Endothelial cell of umbilical vein (primary cell): Measurements from ENCODE around the gene VSTM4. TPM values are rescaled to one million over a fixed set of nuclear protein-coding genes. Genes with fewer than 3 reads are reported as not detected.

Experiments
- BruUV-seq: library from RNA; stranded (reverse); fragments of 400-500 nt; replicated peaks from 2 replicates; lab custom pipeline; 2021; lab: Mats Ljungman, UMichigan
- CTCF ChIA-PET: fragments of 300-600, 350-600 bp; sonication (Branson Sonifier 250); formaldehyde crosslinking; loops from one replicate; lab custom pipeline; 2021; ENCODE audit warnings: antibody characterized with exemption, inconsistent platforms; lab: Charles Lee
- POLR2A ChIA-PET: fragments of 300-600, 350-600 bp; sonication (Branson Sonifier 250); formaldehyde crosslinking; loops from one replicate; lab custom pipeline; 2021; ENCODE audit warnings: antibody characterized with exemption, inconsistent platforms; lab: Charles Lee
- DNase-seq: peaks from one replicate; pipeline ENCODE4 v3.0.0-alpha.2; 2011; ENCODE audit warnings: low read depth, low spot score
- FAIRE-seq: peaks from 2 replicates; lab custom pipeline; 2011; peaks lifted over from hg19 to GRCh38; lab: Jason Lieb, UNC
- H2AFZ ChIP-seq: 2 replicates; pipeline ENCODE4 v1.6.0; 2012; ENCODE audit warnings: low read depth, low read length, control low read depth, inconsistent platforms
- H3K27ac ChIP-seq: 2 replicates; pipeline ENCODE4 v1.5.1; 2011; ENCODE audit warnings: low read depth, mild to moderate bottlenecking, control low read depth, low read length, moderate library complexity; ENCODE audit not compliant: insufficient read depth
- H3K27me3 ChIP-seq, 2 experiments: 2 replicates each; pipeline versions ENCODE4 v1.6.0 to v1.6.1; 2011; ENCODE audit warnings: low read length in 2 of 2, mixed read lengths in 1 of 2; ENCODE audit not compliant: control insufficient read depth in 2 of 2, insufficient read depth in 2 of 2
- H3K36me3 ChIP-seq, 2 experiments: 2 replicates in 1 of 2; 3 replicates in 1 of 2; pipeline ENCODE4 v1.5.1; 2011; ENCODE audit warnings: low read length in 2 of 2, mild to moderate bottlenecking in 1 of 2, moderate library complexity in 1 of 2; ENCODE audit not compliant: control insufficient read depth in 2 of 2, insufficient read depth in 2 of 2; ENCODE audit errors: extremely low read depth in 1 of 2
- H3K4me1 ChIP-seq: 3 replicates; pipeline ENCODE4 v1.5.1; 2011; ENCODE audit warnings: mild to moderate bottlenecking, low read length; ENCODE audit not compliant: control insufficient read depth, insufficient read depth; ENCODE audit errors: extremely low read depth
- H3K4me2 ChIP-seq: 2 replicates; pipeline ENCODE4 v1.6.1; 2011; ENCODE audit warnings: low read length, control low read depth, mixed read lengths; ENCODE audit not compliant: insufficient read depth
- H3K4me3 ChIP-seq, 3 experiments: fragments of 200-600 bp in 1 of 3; sonication (generic), shearing (Covaris generic) in 1 of 3; replicated peaks in 1 of 3; 2 replicates each; pipeline ENCODE4 v1.5.1; 2011 to 2016; ENCODE audit warnings: control low read depth in 3 of 3, low read length in 3 of 3, mild to moderate bottlenecking in 2 of 3, inconsistent platforms in 1 of 3, low read depth in 1 of 3, moderate library complexity in 1 of 3; ENCODE audit not compliant: insufficient read depth in 1 of 3
- H3K79me2 ChIP-seq: 2 replicates; pipeline ENCODE4 v1.6.0; 2012; ENCODE audit warnings: low read length, inconsistent platforms; ENCODE audit not compliant: control insufficient read depth, insufficient read depth
- H3K9ac ChIP-seq: replicated peaks from 2 replicates; pipeline ENCODE3; 2011; ENCODE audit warnings: low read length, control low read depth; ENCODE audit not compliant: insufficient read depth; ENCODE audit errors: extremely low read depth
- H3K9me1 ChIP-seq: replicated peaks from 3 replicates; pipeline ENCODE4 v1.6.0; 2011; ENCODE audit warnings: mild to moderate bottlenecking, low read length; ENCODE audit not compliant: control insufficient read depth, insufficient read depth; ENCODE audit errors: extremely low read depth
- H3K9me3 ChIP-seq: replicated peaks from 2 replicates; pipeline ENCODE4 v1.5.1; 2012; ENCODE audit warnings: low read length, inconsistent platforms; ENCODE audit not compliant: control insufficient read depth, insufficient read depth
- H4K20me1 ChIP-seq: replicated peaks from 2 replicates; pipeline ENCODE3; 2011; ENCODE audit warnings: mild to moderate bottlenecking, low read length; ENCODE audit not compliant: control insufficient read depth, insufficient read depth; ENCODE audit errors: extremely low read depth
- EZH2 ChIP-seq: IDR thresholded peaks from 2 replicates; pipeline ENCODE4 v1.6.1; 2012; ENCODE audit warnings: borderline replicate concordance, low read depth, mild to moderate bottlenecking, moderate library complexity, low read length, inconsistent platforms; ENCODE audit not compliant: severe bottlenecking
- FOS ChIP-seq: IDR thresholded peaks from 2 replicates; pipeline ENCODE4 v1.6.1; 2011; ENCODE audit warnings: mild to moderate bottlenecking, low read length, moderate library complexity, borderline replicate concordance; ENCODE audit not compliant: insufficient read depth
- GATA2 ChIP-seq: IDR thresholded peaks from 2 replicates; pipeline ENCODE4 v1.7.0; 2011; ENCODE audit warnings: low read depth, mild to moderate bottlenecking, moderate library complexity, mixed read lengths, low read length; ENCODE audit not compliant: insufficient read length, insufficient read depth
- JUN ChIP-seq: IDR thresholded peaks from 2 replicates; pipeline ENCODE4 v1.6.1; 2011; ENCODE audit warnings: borderline replicate concordance, low read depth; ENCODE audit not compliant: insufficient read length, insufficient read depth
- MYC ChIP-seq: IDR thresholded peaks from one replicate; pipeline ENCODE4 v1.6.1; 2011; ENCODE audit warnings: mild to moderate bottlenecking, low read depth, low read length
- POLR2A ChIP-seq: IDR thresholded peaks from 2 replicates; pipeline ENCODE4 v1.6.1; 2012; ENCODE audit warnings: low read depth, mild to moderate bottlenecking, control low read depth, low read length
- POLR2AphosphoS5 ChIP-seq: IDR thresholded peaks from 2 replicates; pipeline ENCODE4 v1.6.1; 2012; ENCODE audit warnings: low read depth, mild to moderate bottlenecking, control low read depth, low read length, moderate library complexity; ENCODE audit not compliant: insufficient read depth
- dilution Hi-C: fragments of 300-500 bp; cut with MboI; formaldehyde crosslinking; loops from one replicate; pipeline ENCODE4 v1.15.0; 2019; ENCODE audit warnings: low sequenced_read_pairs; ENCODE audit not compliant: extremely low pct_ligation_motif_present
- intact Hi-C: fragments of 100-400 bp; cut with micrococcal nuclease; formaldehyde crosslinking; loops from one replicate; pipeline ENCODE4 v1.10.0; 2022
- polyA plus RNA-seq, 4 experiments: library from polyadenylated mRNA; depleted of rRNA in 3 of 4; stranded (reverse) in 3 of 4; unstranded in 1 of 4; fragments of >200 nt; gene quantifications; 2 replicates each; pipeline versions ENCODE4 v1.2.1 to v1.2.3, GENCODE V29; 2011 to 2012; ENCODE audit warnings: missing spikeins in 1 of 4
- total RNA-seq: library from RNA; stranded (reverse); gene quantifications from 2 replicates; pipeline ENCODE4 v1.2.3, GENCODE V29; 2021
- TF ChIP-seq, protein P1 (sequence below), 2 donors: IDR thresholded peaks; 1 replicate in 1 of 2; 2 replicates in 1 of 2; pipeline ENCODE4 v1.5.1; 2011; ENCODE audit warnings: low read length in 2 of 2, mild to moderate bottlenecking in 2 of 2, moderate library complexity in 2 of 2, control low read depth in 1 of 2, inconsistent platforms in 1 of 2, low read depth in 1 of 2; ENCODE audit not compliant: insufficient read depth in 1 of 2; ENCODE audit errors: extremely low read depth in 1 of 2
- TF ChIP-seq, protein P2 (sequence below): IDR thresholded peaks from 2 replicates; pipeline ENCODE4 v1.6.1; 2011; ENCODE audit not compliant: insufficient read depth, insufficient read length

Gene VSTM4
- total and polyA plus RNA-seq, 2 donors (not counting 3 experiments of a cell fraction or from before 2014, with no cell fraction given) = 0.07 TPM

DNA sequence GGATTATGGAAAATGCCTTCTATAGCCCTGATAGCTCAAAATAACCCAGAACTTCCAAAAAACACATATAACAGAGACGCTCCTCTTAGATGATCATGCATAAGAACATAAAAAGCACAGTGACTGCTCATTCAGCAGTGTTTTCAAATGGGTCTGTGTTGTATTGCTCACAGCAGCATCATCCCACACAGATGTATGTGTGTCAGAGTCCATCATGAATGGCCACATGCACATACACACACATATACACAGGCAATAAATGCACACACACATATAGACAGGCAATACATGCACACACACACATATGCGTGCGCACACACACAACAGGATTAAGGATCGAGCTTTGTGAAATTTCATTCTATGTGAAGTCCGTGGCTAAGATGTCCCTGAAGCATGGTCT is 46.7 kb upstream of the VSTM4 start:
- intact Hi-C loops = no loop called here
- ChIA-PET CTCF (interaction anchor here (1.0 to 3.3 kb wide), 11 partner anchors 8 to 506 kb away, joined by 3 to 28 read pairs (median 4); no protein-coding TSS in a partner anchor), POLR2A (no interaction called here)
- no peaks in the 10 kb centered on the region for H3K79me2 ChIP-seq
- FAIRE-seq (no peak), DNase-seq (no peak)
- no peaks in the 10 kb centered on the region for H3K4me1 ChIP-seq
- no peak overlapping the region for H3K4me2 ChIP-seq
- no peak overlapping the region for H2AFZ ChIP-seq
- H3K9me1 ChIP-seq = no peaks in the 10 kb centered on the region
- no peaks in the 10 kb centered on the region for H3K27me3 ChIP-seq
- dilution Hi-C loops = no loop called here
- H3K9ac ChIP-seq = no peak overlapping the region
- H3K4me3 ChIP-seq = no peak overlapping the region
- no peak overlapping the region for H3K27ac ChIP-seq
- H3K36me3 ChIP-seq = no peaks in the 10 kb centered on the region
- BruUV-seq = no TSS peak
- TF ChIP-seq FOS = no peak
- TF ChIP-seq EZH2 = no peak
- no peak for TF ChIP-seq MYC
- no peak for TF ChIP-seq JUN
- TF ChIP-seq, protein P1, sequence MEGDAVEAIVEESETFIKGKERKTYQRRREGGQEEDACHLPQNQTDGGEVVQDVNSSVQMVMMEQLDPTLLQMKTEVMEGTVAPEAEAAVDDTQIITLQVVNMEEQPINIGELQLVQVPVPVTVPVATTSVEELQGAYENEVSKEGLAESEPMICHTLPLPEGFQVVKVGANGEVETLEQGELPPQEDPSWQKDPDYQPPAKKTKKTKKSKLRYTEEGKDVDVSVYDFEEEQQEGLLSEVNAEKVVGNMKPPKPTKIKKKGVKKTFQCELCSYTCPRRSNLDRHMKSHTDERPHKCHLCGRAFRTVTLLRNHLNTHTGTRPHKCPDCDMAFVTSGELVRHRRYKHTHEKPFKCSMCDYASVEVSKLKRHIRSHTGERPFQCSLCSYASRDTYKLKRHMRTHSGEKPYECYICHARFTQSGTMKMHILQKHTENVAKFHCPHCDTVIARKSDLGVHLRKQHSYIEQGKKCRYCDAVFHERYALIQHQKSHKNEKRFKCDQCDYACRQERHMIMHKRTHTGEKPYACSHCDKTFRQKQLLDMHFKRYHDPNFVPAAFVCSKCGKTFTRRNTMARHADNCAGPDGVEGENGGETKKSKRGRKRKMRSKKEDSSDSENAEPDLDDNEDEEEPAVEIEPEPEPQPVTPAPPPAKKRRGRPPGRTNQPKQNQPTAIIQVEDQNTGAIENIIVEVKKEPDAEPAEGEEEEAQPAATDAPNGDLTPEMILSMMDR (IDR thresholded peaks at IDR 0.05; ENCODE audit: extremely low read depth in 1 of 2, insufficient read depth in 1 of 2, low read depth in 1 of 2, low read length in 2 of 2) = no peak
- TF ChIP-seq, protein P2, sequence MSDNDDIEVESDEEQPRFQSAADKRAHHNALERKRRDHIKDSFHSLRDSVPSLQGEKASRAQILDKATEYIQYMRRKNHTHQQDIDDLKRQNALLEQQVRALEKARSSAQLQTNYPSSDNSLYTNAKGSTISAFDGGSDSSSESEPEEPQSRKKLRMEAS = no peak
- TF ChIP-seq POLR2AphosphoS5 = no peak
- no peak for TF ChIP-seq GATA2
- TF ChIP-seq POLR2A = no peak
- no peaks in the 10 kb centered on the region for H4K20me1 ChIP-seq
- no peaks in the 10 kb centered on the region for H3K9me3 ChIP-seq
